H1 (cell line): ENCODE results near the gene COX10. TPM values are rescaled to one million over a fixed set of nuclear protein-coding genes. Genes with fewer than 3 reads are reported as not detected.

Experiments used
- CTCF ChIA-PET: fragments of 300-600 bp; sonication (Branson Sonifier 250); formaldehyde crosslinking; loops from one replicate; lab custom pipeline; 2021; ENCODE audit not compliant: partially characterized antibody; lab: Charles Lee
- POLR2A ChIA-PET: fragments of 300-600 bp; sonication (Branson Sonifier 250); formaldehyde crosslinking; loops from one replicate; lab custom pipeline; 2021; ENCODE audit warnings: inconsistent platforms; ENCODE audit not compliant: partially characterized antibody; lab: Charles Lee
- DNase-seq, 2 experiments: peaks; one replicate each; pipeline versions ENCODE4 v3.0.0 to v3.0.0-alpha.2; 2010 to 2022; ENCODE audit warnings: low spot score in 2 of 2, low read depth in 1 of 2, mixed read lengths in 1 of 2
- FAIRE-seq: peaks from 2 replicates; lab custom pipeline; 2011; peaks lifted over from hg19 to GRCh38; lab: Jason Lieb, UNC
- H2AFZ ChIP-seq: 2 replicates; pipeline ENCODE4 v1.8.1; 2012; ENCODE audit warnings: low read length, inconsistent platforms
- H2AK5ac ChIP-seq: 2 replicates; pipeline ENCODE4 v1.6.1; 2013; ENCODE audit warnings: low read depth, low read length
- H2BK120ac ChIP-seq: replicated peaks from 2 replicates; pipeline ENCODE3; 2013; ENCODE audit warnings: low read depth, low read length, inconsistent platforms
- H2BK12ac ChIP-seq: 2 replicates; pipeline ENCODE4 v1.6.1; 2013; ENCODE audit warnings: low read depth, low read length
- H2BK15ac ChIP-seq: 2 replicates; pipeline ENCODE4 v1.6.1; 2013; ENCODE audit warnings: low read length
- H2BK20ac ChIP-seq: 2 replicates; pipeline ENCODE4 v1.6.1; 2013; ENCODE audit warnings: low read length
- H2BK5ac ChIP-seq: 2 replicates; pipeline ENCODE4 v1.6.1; 2013; ENCODE audit warnings: low read depth, low read length
- H3K14ac ChIP-seq: 2 replicates; pipeline ENCODE4 v1.6.1; 2013; ENCODE audit warnings: inconsistent platforms; ENCODE audit not compliant: insufficient read length
- H3K18ac ChIP-seq: 2 replicates; pipeline ENCODE4 v1.6.1; 2013; ENCODE audit warnings: low read length; ENCODE audit errors: extremely low read depth
- H3K23ac ChIP-seq: 2 replicates; pipeline ENCODE4 v1.6.1; 2013; ENCODE audit warnings: inconsistent platforms; ENCODE audit not compliant: insufficient read length
- H3K23me2 ChIP-seq: 2 replicates; pipeline ENCODE4 v1.6.1; 2013; ENCODE audit warnings: low read depth, low read length
- H3K27ac ChIP-seq: 2 replicates; pipeline ENCODE4 v1.6.1; 2011; ENCODE audit warnings: low read depth, low read length, inconsistent platforms
- H3K27me3 ChIP-seq, 4 experiments: replicated peaks in 1 of 4; 1 replicate in 1 of 4; 2 replicates in 3 of 4; pipeline versions ENCODE4 v1.6.1 to v1.8.1; 2011 to 2013; ENCODE audit warnings: low read length in 3 of 4, mild to moderate bottlenecking in 3 of 4, inconsistent platforms in 2 of 4, mixed read lengths in 2 of 4, moderate library complexity in 1 of 4; ENCODE audit not compliant: control insufficient read depth in 3 of 4, insufficient read depth in 3 of 4; ENCODE audit errors: extremely low read depth in 1 of 4
- H3K36me3 ChIP-seq, 4 experiments: 2 replicates each; pipeline versions ENCODE4 v1.6.1 to v1.8.1; 2011 to 2013; ENCODE audit warnings: mild to moderate bottlenecking in 4 of 4, low read length in 3 of 4, moderate library complexity in 2 of 4, control low read depth in 1 of 4, inconsistent platforms in 1 of 4; ENCODE audit not compliant: insufficient read depth in 4 of 4, control insufficient read depth in 2 of 4
- H3K4ac ChIP-seq: replicated peaks from 2 replicates; pipeline ENCODE3; 2013; ENCODE audit warnings: low read length, low read depth, mixed read lengths, inconsistent platforms; ENCODE audit not compliant: insufficient read length
- H3K4me1 ChIP-seq, 4 experiments: replicated peaks in 1 of 4; 1 replicate in 1 of 4; 2 replicates in 3 of 4; pipeline versions ENCODE4 v1.6.1 to v1.8.1; 2011 to 2013; ENCODE audit warnings: low read length in 3 of 4, inconsistent platforms in 2 of 4, mixed read lengths in 1 of 4; ENCODE audit not compliant: insufficient read depth in 4 of 4, control insufficient read depth in 3 of 4
- H3K4me2 ChIP-seq, 2 experiments: 2 replicates each; pipeline versions ENCODE4 v1.6.1 to v1.8.1; 2011 to 2013; ENCODE audit warnings: low read depth in 2 of 2, low read length in 2 of 2, control low read depth in 1 of 2, inconsistent platforms in 1 of 2, mild to moderate bottlenecking in 1 of 2; ENCODE audit not compliant: insufficient read depth in 1 of 2
- H3K4me3 ChIP-seq, 4 experiments: fragments of 200-600, 300-600 bp in 1 of 4; sonication (generic), shearing (Covaris generic), sonication (Bioruptor Twin) in 1 of 4; 2 replicates each; pipeline versions ENCODE4 v1.5.1 to v1.8.1; 2011 to 2016; ENCODE audit warnings: low read length in 4 of 4, low read depth in 3 of 4, control low read depth in 2 of 4, inconsistent platforms in 2 of 4, mild to moderate bottlenecking in 2 of 4, mixed read lengths in 1 of 4, moderate library complexity in 1 of 4; ENCODE audit not compliant: insufficient read depth in 2 of 4; ENCODE audit errors: extremely low read depth in 1 of 4
- H3K56ac ChIP-seq: replicated peaks from 2 replicates; pipeline ENCODE3; 2013; ENCODE audit warnings: low read depth, mild to moderate bottlenecking, mixed read lengths, low read length, inconsistent platforms; ENCODE audit not compliant: insufficient read length
- H3K79me1 ChIP-seq: 2 replicates; pipeline ENCODE4 v1.6.1; 2013; ENCODE audit warnings: low read depth, low read length, control low read depth
- H3K79me2 ChIP-seq, 2 experiments: 2 replicates each; pipeline versions ENCODE4 v1.6.1 to v1.8.1; 2012 to 2013; ENCODE audit warnings: low read length in 2 of 2, mild to moderate bottlenecking in 2 of 2, inconsistent platforms in 1 of 2; ENCODE audit not compliant: insufficient read depth in 2 of 2, control insufficient read depth in 1 of 2
- H3K9ac ChIP-seq, 4 experiments: replicated peaks in 1 of 4; 1 replicate in 1 of 4; 2 replicates in 3 of 4; pipeline versions ENCODE4 v1.6.1 to v1.8.1; 2011 to 2013; ENCODE audit warnings: low read depth in 3 of 4, low read length in 3 of 4, control low read depth in 2 of 4, mild to moderate bottlenecking in 2 of 4, moderate library complexity in 2 of 4, inconsistent platforms in 1 of 4; ENCODE audit errors: extremely low read depth in 1 of 4
- H3K9me3 ChIP-seq, 2 experiments: 2 replicates each; pipeline versions ENCODE4 v1.6.1 to v1.8.1; 2012 to 2013; ENCODE audit warnings: mild to moderate bottlenecking in 2 of 2, moderate library complexity in 2 of 2, control low read depth in 1 of 2, inconsistent platforms in 1 of 2, low read depth in 1 of 2, low read length in 1 of 2, mixed read lengths in 1 of 2; ENCODE audit not compliant: insufficient read depth in 2 of 2
- H4K20me1 ChIP-seq, 2 experiments: replicated peaks in 1 of 2; 2 replicates each; pipeline versions ENCODE3 to v1.8.1; 2011 to 2013; ENCODE audit warnings: inconsistent platforms in 2 of 2, low read length in 2 of 2, mild to moderate bottlenecking in 1 of 2; ENCODE audit not compliant: insufficient read depth in 2 of 2, control insufficient read depth in 1 of 2
- H4K5ac ChIP-seq: 2 replicates; pipeline ENCODE4 v1.6.1; 2013; ENCODE audit warnings: low read length, low read depth, mixed read lengths, inconsistent platforms; ENCODE audit not compliant: insufficient read length
- H4K8ac ChIP-seq: 2 replicates; pipeline ENCODE4 v1.8.0; 2013; ENCODE audit warnings: mild to moderate bottlenecking, moderate library complexity, low read length, inconsistent platforms; ENCODE audit not compliant: insufficient read depth; ENCODE audit errors: extremely low read depth
- H4K91ac ChIP-seq: replicated peaks from 2 replicates; pipeline ENCODE3; 2013; ENCODE audit warnings: low read length, mixed read lengths, inconsistent platforms; ENCODE audit not compliant: insufficient read length
- GTF2F1 ChIP-seq: IDR thresholded peaks from 2 replicates; pipeline ENCODE4 v1.6.1; 2012; ENCODE audit warnings: low read depth, low read length, improper control_type of control experiment, borderline replicate concordance
- POU5F1 ChIP-seq: IDR thresholded peaks from 2 replicates; pipeline ENCODE4 v1.6.1; 2011; ENCODE audit warnings: low read depth, mild to moderate bottlenecking, low read length, moderate library complexity
- ZNF274 ChIP-seq: IDR thresholded peaks from 2 replicates; pipeline ENCODE4 v1.7.0; 2012; ENCODE audit warnings: low read length, borderline replicate concordance; ENCODE audit errors: extremely low read depth
- WGBS, 2 experiments: shearing (Covaris generic) in 1 of 2; methylation state at CpG; one replicate each; pipeline versions ENCODE4 v1.1.6 to v1.1.7; 2013 to 2015; ENCODE audit warnings: low lambda C conversion rate in 2 of 2, mixed read lengths in 2 of 2, inconsistent platforms in 1 of 2, low coverage in 1 of 2, missing lambda C conversion rate in 1 of 2; ENCODE audit not compliant: insufficient replicate concordance in 2 of 2, insufficient coverage in 1 of 2, insufficient read length in 1 of 2; ENCODE audit errors: extremely low coverage in 1 of 2, missing lambda C conversion rate in 1 of 2; 5-methylcytosine and 5-hydroxymethylcytosine counted together
- polyA plus RNA-seq, 7 experiments: library from polyadenylated mRNA; depleted of rRNA in 3 of 7; stranded (reverse) in 5 of 7; unstranded in 2 of 7; fragments of >200 nt in 5 of 7; fragments of 200-250 nt in 2 of 7; gene quantifications; 1 replicate in 5 of 7; 2 replicates in 1 of 7; 4 replicates in 1 of 7; pipeline versions ENCODE4 v1.2.1 to v1.2.3, GENCODE V29; 2011 to 2013; ENCODE audit warnings: missing spikeins in 2 of 7, mixed read lengths in 2 of 7
- total RNA-seq: library from RNA; stranded (reverse); fragmentation: NEBNext Ultra II Directional; extraction: Animal tissue kit (Norgen Biotek cat#: 25700); gene quantifications from 2 replicates; pipeline ENCODE4 v1.2.1, GENCODE V29; 2021
- TF ChIP-seq, protein P1 (sequence below): IDR thresholded peaks from 2 replicates; pipeline ENCODE4 v1.6.1; 2012; ENCODE audit warnings: low read length, inconsistent platforms

COX10 gene
- total and polyA plus RNA-seq, 2 of the 8 experiments (the other 6 are each of a cell fraction or from before 2014, with no cell fraction given) = 18.0 to 23.0 TPM

DNA sequence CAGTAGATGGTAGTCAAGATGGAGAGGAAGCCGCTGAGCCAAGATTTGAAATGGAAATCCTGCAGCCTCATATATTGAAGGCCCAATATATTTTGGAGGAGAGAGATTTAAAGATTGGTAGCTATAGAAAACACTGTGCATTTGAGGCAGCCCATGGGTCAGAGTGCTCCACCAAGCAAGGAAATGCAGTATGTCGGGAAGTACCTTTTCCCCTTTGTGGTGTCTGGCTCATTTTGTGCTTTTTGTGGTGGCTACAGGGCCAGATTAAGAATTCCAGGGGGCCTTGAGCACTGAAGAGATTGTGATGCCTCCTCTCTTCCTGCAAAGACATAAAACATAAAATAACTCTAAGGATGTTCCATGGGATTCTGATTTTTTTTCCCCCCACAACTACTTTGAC is 127.8 kb downstream of the COX10 start:
- WGBS, 2 experiments = 93% methylated on average over 2 of the region's 2 CpGs; no CpG with 5 or more reads in 1 of the 2 experiments
- no peaks in the 10 kb centered on the region; a peak in 1 of 8 replicates for H3K36me3 ChIP-seq
- no peak overlapping the region for H3K9ac ChIP-seq
- TF ChIP-seq ZNF274 (no peak), GTF2F1 (no peak), POU5F1 (no peak)
- TF ChIP-seq, protein P1, sequence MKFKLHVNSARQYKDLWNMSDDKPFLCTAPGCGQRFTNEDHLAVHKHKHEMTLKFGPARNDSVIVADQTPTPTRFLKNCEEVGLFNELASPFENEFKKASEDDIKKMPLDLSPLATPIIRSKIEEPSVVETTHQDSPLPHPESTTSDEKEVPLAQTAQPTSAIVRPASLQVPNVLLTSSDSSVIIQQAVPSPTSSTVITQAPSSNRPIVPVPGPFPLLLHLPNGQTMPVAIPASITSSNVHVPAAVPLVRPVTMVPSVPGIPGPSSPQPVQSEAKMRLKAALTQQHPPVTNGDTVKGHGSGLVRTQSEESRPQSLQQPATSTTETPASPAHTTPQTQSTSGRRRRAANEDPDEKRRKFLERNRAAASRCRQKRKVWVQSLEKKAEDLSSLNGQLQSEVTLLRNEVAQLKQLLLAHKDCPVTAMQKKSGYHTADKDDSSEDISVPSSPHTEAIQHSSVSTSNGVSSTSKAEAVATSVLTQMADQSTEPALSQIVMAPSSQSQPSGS = no peak

More for the DNA sequence above, 127.8 kb downstream of the COX10 start:
- Histone ChIP-seq H2AK5ac (no peak overlapping the region), H4K20me1 (no peaks in the 10 kb centered on the region), H3K4me2 (no peak overlapping the region), H2AFZ (no peak overlapping the region), H3K4me1 (no peaks in the 10 kb centered on the region; a peak in 1 of 7 replicates), H2BK15ac (no peak overlapping the region), H4K5ac (no peak overlapping the region), H3K9me3 (no peaks in the 10 kb centered on the region), H4K8ac (no peak overlapping the region), H3K4me3 (no peak overlapping the region), H3K4ac (no peak overlapping the region), H3K27me3 (no peaks in the 10 kb centered on the region), H3K27ac (no peak overlapping the region), H3K56ac (no peak overlapping the region), H2BK12ac (no peak overlapping the region), H3K79me2 (no peaks in the 10 kb centered on the region), H3K18ac (no peak overlapping the region), H3K23me2 (peaks cover 2% of the 10 kb centered on the region; the same call in 1 of the 2 replicates), H3K79me1 (no peaks in the 10 kb centered on the region), H2BK20ac (no peak overlapping the region), H4K91ac (no peak overlapping the region), H3K14ac (no peak overlapping the region), H2BK120ac (no peak overlapping the region), H2BK5ac (no peak overlapping the region; the same call in 1 of the 2 replicates), H3K23ac (no peak overlapping the region)
- ChIA-PET POLR2A (no interaction called here), CTCF (interaction anchor here (0.6 to 1.9 kb wide), 8 partner anchors 9 to 1165 kb away, joined by 3 to 4 read pairs (median 4); no protein-coding TSS in a partner anchor)
- FAIRE-seq = no peak
- DNase-seq = no peak
